ENCODE data around the gene CDH5. TPM values are rescaled to one million over a fixed set of nuclear protein-coding genes. Genes with fewer than 3 reads are reported as not detected.

The CDH5 gene
- total and polyA plus RNA-seq, 2 of the 13 experiments (the other 11 are each of a cell fraction or from before 2014, with no cell fraction given) = 0.71 to 1.1 TPM

GRCh38 chr16:66434619-66435430 lies 68.3 kb downstream of the CDH5 start (continued):
- TF ChIP-seq, protein P1, sequence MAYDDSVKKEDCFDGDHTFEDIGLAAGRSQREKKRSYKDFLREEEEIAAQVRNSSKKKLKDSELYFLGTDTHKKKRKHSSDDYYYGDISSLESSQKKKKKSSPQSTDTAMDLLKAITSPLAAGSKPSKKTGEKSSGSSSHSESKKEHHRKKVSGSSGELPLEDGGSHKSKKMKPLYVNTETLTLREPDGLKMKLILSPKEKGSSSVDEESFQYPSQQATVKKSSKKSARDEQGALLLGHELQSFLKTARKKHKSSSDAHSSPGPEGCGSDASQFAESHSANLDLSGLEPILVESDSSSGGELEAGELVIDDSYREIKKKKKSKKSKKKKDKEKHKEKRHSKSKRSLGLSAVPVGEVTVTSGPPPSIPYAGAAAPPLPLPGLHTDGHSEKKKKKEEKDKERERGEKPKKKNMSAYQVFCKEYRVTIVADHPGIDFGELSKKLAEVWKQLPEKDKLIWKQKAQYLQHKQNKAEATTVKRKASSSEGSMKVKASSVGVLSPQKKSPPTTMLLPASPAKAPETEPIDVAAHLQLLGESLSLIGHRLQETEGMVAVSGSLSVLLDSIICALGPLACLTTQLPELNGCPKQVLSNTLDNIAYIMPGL (CRISPR knock-in tag; IDR thresholded peaks at IDR 0.05; ENCODE audit: borderline replicate concordance in 1 of 2, low read depth in 1 of 2) = peak in 1 of 2 experiments; percentile 35; a peak in 1 of 4 replicates
- TF ChIP-seq ZBTB14 (CRISPR knock-in tag; IDR thresholded peaks at IDR 0.05) (no peak), ZFP1 (CRISPR knock-in tag; IDR thresholded peaks at IDR 0.05) (peak; percentile 12; the same call in 1 of the 2 replicates), DNMT1 (CRISPR knock-in tag; IDR thresholded peaks at IDR 0.05) (0 out of 2 replicates have a peak, but pooled peaks have one; percentile 19), ZBTB21 (CRISPR knock-in tag; IDR thresholded peaks at IDR 0.05) (no peak), PPARG (CRISPR knock-in tag; conservative IDR thresholded peaks at IDR 0.05) (no peak; the same call in 1 of the 2 replicates), YEATS4 (CRISPR knock-in tag; IDR thresholded peaks at IDR 0.05; ENCODE audit: borderline replicate concordance) (no peak), MEIS1 (CRISPR knock-in tag; IDR thresholded peaks at IDR 0.05; ENCODE audit: borderline replicate concordance) (peak; percentile 17; the same call in 1 of the 2 replicates), JDP2 (CRISPR knock-in tag; IDR thresholded peaks at IDR 0.05; ENCODE audit: borderline replicate concordance) (no peak), RXRB (CRISPR knock-in tag; IDR thresholded peaks at IDR 0.05; ENCODE audit: borderline replicate concordance) (peak; percentile 85), BCLAF1 (IDR thresholded peaks at IDR 0.05) (no peak), RARG (CRISPR knock-in tag; IDR thresholded peaks at IDR 0.05; ENCODE audit: low read depth) (no peak), ZNF260 (CRISPR knock-in tag; IDR thresholded peaks at IDR 0.05; ENCODE audit: borderline replicate concordance, low read depth) (no peak), ZNF558 (CRISPR knock-in tag; IDR thresholded peaks at IDR 0.05; ENCODE audit: borderline replicate concordance) (no peak), SP2 (CRISPR knock-in tag; IDR thresholded peaks at IDR 0.05) (no peak)
- TF ChIP-seq, protein P2, sequence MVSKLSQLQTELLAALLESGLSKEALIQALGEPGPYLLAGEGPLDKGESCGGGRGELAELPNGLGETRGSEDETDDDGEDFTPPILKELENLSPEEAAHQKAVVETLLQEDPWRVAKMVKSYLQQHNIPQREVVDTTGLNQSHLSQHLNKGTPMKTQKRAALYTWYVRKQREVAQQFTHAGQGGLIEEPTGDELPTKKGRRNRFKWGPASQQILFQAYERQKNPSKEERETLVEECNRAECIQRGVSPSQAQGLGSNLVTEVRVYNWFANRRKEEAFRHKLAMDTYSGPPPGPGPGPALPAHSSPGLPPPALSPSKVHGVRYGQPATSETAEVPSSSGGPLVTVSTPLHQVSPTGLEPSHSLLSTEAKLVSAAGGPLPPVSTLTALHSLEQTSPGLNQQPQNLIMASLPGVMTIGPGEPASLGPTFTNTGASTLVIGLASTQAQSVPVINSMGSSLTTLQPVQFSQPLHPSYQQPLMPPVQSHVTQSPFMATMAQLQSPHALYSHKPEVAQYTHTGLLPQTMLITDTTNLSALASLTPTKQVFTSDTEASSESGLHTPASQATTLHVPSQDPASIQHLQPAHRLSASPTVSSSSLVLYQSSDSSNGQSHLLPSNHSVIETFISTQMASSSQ (IDR thresholded peaks at IDR 0.05; ENCODE audit: low read depth) = no peak
- TF ChIP-seq, protein P2 (CRISPR knock-in tag; IDR thresholded peaks at IDR 0.05; ENCODE audit: borderline replicate concordance) = no peak

Measured in HepG2 (cell line).